ENCODE results near the gene CD164L2.
"Not testable (repeated sequence)": the region's sequence is repeated elsewhere in the genome, so short reads cannot be mapped to it uniquely, and the experiment has no call there.

The CD164L2 gene

DNA sequence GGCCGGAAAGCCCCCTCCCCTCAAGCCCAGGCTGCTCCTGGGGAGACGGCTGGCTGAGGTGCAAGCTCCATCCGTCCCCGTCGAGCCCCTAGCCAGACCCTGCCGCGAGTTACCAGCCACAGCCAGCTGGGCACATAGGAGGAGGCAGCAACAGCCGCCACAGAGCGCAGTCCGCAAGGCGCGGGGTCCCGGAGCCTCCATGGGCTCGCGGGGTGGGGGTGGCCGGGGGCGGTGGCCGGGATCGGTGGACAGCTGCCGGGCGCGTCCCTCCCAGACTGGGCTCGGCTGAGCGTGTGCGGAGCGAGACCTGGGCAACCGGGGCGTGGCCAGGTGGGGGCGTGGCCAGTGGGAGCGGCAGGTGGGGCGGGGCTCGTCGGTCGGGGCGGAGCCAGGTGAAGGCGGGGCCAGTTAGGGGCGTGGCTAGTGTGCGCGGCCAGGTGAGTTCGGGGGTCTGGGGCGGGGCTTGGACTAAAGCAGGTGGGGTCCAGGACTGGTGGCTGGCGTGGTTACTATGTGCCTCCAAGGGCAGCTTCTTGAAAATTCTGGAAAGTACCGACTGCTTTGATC is at the start of gene CD164L2:
Gene CD164L2, minus strand, starts transcription at position 295 of the 567 bp plus-strand sequence. Its CDS starts 94 bp downstream, at position 201.
- DNase-seq (ENCODE audit: low spot score): peak; percentile 99

DNA sequence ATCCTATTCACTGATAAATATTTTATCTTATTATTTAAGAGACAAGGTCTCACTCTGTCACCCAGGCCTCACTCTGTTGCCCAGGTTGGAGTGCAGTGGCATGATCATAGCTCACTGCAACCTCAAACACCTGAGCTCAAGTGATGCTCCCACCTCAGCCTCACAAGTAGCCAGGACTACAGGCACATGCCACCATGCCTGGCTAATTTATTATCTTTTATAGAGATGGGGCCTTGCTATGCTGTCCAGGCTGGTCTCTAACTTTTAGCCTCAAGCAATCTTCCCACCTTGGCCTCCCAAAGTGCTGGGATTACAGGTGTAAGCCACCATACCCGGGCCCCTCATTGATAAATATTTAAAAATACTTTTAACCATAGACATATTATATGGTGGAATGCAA is 49.6 kb upstream of the CD164L2 start:
- DNase-seq (ENCODE audit: low spot score): not testable (repeated sequence)

DNA sequence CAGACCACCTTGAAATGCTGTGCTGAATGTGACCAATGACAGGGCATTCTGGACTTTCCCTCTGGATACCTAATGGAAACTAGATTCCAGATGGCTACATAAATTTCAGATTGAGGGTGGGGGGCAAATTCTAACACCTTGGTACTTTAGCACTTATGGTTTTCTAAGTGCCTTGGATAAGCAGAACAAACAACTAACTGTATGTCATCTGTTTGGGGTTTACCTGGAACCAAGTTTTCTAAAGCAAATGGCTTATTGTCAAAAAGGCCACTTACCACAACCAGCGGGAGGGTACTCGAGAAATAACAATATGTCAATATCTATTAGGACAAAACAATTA is 48.4 kb upstream of the CD164L2 start:
- DNase-seq (ENCODE audit: low spot score): no peak

DNA sequence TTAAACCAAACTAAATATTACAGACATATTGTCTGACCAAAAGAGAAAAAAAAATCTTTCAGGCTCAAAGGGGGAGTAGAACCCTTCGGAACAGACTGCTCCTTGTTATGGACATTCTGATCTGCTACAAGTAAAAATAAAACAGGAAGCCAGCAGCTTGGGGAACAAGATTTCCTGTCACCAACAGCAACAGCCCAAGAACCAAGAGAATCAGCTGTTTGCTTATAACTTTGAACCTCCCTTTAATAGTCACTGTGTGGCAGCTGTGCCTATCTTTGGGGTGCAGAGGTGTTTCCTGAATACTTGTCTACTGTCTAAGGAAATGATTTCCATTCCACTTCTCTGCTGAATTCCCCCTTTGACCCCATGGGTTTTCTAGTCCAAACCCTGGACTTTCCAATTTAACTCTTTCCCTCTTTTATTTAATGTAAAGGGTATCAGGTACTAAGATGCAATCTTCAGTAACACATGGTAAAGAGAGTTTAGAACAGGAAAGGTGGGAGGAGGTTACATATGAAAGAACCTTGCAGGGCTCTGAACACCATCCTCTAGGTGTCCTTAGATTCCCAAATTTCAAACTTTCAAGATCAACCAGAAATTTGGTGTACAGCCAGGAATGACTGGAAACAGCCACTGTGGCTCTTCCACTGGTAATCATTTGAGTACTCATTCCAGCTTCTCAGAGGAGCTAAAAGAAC is 47.9 kb upstream of the CD164L2 start:
- no peak for DNase-seq (ENCODE audit: low spot score)

DNA sequence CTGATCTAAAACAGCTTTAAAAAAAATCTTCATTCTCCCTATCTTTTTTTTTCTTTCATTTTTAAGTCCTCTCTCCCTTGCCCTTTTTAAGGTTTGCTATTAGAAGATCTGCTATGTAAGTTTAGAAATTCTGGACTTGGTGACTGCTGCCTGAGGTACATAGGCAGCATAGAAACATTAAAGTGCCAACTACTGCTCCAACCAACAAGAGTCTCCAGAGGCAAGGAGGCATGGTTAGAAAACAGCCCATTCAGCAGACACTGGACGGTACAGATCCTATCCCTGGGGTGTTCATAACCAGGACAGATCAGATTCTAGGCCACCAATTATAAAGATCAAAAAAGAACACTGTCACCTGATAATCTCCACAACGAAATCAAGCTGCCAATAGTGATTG is 45.9 kb upstream of the CD164L2 start:
- no peak for DNase-seq (ENCODE audit: low spot score)

DNA sequence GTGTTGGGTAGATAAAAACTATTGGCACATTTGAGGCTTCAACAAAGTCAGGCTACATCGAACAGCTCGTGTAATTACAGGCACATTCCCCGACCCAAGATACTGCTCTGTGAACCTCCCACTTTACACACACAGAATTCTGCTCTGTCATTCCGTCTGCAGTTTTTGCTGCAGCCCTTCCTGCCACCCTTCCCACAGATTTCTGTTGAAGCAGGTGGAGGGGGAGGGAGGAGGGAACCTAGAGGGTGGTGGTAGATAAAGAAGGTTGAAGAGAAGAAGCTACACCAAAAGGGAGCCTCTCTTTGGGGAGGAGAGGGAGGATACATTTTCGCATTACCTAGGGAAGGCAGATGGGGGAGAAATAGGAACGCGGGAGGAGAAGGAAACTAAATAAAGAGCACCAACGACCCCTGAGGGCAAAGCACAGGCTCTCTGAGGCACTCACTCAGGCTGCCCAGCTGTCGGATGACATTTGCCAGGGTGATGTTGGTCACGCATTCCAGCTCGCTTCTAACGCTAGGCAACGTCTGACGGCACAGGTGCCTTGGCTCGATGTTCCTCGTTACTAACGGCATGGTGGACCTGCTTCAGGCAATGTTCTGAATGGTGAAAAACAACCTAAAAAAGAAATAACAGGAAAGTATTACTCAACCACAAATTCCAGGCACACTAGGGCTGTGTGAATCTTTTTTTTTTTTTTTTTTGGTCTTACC is 45.3 kb upstream of the CD164L2 start:
- peak; percentile 29 for DNase-seq (ENCODE audit: low spot score)

DNA sequence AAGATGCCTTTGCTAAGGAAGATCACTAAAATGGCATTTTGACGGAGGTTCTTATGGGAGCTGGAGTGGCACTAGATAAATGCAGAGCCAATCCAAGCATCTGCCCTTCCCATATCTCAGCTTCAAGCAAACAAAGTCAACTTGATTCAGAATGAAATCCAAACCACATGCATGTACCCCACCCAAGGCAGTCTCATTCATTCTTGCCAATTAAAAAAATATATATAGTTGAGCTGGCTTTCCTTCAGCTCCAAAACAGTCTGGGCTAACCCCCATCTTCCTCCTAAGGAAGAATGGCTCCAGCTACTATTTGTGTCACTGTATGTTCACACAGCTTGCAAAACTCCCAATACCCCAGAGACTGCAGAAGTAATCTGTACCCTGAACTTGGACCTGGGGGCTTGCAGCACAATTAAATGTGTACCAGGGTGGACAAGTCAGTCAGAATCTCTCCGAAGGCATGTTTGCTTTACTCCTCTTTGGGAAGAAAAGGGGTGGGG is 44.7 kb upstream of the CD164L2 start:
- no peak for DNase-seq (ENCODE audit: low spot score)

DNA sequence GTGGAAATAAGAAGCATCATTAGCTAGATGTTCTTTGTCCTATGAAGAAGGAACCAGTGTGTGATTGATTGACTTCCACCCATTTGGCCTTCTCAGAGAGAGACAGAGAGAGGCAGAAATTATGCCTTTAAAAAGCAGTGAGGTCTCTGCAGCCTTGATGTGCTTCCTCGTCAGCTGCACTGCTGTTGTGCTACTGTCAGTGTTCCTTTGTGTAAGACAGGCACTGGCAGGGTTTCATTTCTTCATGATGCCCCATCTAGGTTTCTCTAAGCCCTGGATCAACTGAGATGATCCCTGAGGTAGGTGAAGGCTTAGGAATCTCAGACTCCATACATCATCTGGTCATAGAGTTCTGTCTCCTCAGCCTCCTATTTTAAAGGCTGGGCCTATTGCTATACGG is 44.2 kb upstream of the CD164L2 start:
- no peak for DNase-seq (ENCODE audit: low spot score)

DNA sequence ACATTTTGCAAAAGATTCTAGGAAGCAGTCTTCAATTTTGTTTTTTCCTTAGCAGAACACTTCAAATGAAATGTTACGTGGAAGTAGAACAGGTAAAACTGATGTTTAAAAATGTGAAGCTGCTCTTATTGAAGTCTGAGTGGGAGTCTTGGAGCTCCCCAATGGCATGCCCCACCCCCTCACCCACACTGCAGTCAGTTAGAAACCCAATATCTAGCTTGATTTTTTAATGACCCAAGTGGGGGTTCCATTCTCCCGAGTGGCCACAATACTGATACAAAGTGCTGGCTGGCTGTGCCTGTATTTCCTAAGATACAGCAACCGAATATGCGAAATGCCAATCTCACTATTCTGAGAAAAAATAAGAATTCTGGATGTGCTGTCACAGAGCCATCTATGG is 40.6 kb upstream of the CD164L2 start:
- DNase-seq (ENCODE audit: low spot score): no peak

DNA sequence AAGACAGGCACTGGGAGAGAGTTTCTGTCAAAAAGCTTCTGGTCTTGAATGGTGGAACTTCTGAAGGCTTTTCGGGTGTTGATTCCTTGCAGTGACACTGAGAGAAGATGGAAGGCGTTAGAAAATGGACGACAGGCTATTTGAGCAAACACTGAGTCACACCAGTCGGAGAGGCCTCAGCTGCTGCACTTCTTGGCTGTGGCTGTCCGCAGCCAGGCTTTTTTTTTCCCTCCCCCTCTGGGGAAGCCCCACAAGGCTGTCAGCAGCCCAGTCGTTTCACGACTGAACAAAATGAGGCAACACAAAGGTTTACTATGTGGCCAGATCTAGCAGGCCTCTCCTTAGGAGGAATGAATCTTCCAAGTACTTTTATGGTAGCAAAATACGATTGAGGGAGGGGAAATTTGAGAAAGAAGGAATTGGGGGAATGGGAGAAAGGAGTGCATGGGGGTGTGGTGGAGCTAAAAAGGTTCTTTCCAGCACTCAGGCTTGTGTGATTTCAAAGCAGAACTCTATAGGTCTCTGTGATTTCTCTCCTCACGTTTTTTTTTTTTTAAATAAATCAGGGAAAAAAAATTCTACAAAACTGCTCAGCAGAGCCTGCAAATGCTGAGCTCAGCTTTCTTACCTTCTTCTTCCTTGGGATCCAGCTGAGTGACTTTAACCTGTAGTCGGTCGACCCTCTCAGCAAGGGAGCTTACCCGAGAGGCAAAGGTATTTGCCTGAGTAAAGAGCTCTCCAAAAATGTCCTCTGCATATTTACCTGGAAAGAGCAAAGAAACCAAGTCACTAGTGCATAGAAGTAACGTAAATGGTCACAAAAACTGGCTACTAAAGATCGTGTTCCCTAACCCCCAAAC is 35.4 kb upstream of the CD164L2 start:
- DNase-seq (ENCODE audit: low spot score): no peak

DNA sequence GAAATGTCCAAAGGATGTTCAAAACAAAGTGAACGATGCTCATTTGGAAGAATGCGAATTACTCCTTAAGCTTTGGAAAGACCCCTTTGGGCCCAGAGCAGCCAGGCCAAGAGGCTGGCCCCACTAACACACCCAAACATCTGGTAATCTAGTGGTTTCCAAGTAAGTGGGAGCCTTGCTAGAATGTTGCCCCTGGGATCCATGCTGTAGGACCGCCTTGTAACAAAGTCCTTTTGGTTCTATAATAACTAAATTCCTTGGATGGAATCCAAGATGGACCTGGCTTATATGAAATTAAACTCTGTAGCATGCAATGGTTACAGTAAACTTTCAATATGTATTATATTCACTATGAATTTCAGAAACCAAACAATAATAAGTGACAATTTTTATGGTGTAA is 34.6 kb upstream of the CD164L2 start:
- no peak for DNase-seq (ENCODE audit: low spot score)

DNA sequence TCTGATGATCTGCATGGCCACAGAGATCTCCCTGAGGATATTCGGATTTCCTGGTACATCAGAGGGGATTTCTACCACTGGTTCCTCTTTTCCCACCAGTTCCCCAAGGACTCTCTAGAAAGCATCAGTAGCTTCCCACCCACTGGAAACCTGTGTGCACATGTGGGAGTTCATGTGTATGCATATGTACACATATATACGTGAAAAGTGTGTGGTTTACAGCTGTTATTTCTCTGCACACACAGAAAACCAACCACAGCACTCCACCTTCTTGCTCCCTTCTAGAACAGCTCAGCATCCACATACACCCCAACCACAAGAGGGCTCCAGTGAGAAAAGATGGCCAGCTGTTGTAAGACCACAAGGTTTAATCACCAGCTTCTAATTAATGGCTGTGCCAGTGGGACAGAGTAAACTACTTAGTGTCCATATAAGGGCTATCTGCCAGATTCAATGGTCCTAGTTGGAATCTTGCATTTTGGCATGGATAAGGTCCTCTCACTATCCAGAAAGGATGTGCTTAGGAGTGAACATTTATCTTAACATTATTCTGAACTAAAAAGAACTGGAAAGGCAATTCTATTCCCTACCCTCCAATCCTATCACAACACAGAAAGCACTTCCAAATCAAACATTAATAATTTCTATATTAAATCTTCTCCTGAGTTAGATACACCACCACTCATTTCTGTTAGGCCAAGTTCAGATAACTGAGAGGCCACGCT is 33.4 kb upstream of the CD164L2 start:
- DNase-seq (ENCODE audit: low spot score): peak; percentile 61

DNA sequence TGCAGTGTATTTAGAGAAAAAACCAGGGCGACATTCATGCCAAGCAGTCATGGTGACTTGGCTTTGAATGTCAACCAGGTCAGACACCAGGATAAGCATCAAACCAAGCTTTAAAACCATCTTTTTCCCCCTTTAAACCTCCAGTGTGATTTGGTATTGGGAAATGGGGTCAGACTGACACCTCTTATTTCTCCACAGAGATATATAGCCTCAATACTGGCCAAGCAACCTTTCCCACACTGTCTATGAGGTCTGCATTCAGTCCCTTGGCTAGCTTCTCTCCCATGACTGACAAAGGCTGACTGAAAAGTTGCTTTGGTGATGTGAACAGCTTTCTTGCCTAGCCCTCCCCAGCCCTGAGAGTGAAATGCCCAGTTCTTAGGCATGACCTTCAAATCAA is 31.0 kb upstream of the CD164L2 start:
- no peak for DNase-seq (ENCODE audit: low spot score)

DNA sequence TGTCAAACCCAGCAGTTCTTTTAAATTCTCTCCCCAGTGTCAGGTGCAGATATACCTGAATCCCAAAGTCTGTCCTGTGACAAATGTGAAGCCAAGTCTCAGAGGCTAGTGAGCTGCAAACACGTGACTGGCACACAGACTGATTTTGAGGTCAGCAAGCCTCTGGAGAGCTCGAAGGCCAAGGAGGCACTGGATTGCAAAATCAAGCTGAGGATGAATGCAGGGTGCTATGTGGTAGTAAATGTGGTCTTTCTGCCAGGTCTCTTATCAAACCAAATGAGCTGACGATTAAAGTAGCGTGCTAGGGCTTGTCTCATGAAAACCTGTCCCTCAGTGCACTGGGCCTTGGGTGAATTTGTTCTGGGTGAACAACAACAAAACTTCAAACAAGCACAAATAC is 29.9 kb upstream of the CD164L2 start:
- no peak for DNase-seq (ENCODE audit: low spot score)

DNA sequence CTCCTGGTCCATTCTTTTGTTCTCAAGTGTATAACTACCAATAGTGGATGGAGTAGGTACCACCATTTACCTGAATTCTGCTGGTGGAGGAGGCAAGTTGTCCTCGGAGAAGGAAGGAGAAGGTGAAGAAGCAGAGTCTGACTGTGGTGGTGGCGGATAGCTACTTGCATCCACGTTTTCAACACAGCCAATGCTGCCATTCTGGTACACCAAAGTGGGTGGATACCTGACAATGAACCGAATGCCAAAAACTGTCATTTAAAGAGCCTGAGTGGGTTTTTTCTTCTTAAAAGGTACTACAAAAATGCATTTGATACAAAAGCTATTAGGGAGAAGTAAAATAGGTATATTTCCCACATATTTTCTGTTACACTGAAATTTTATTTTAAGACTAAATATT is 29.4 kb upstream of the CD164L2 start:
- no peak for DNase-seq (ENCODE audit: low spot score)

DNA sequence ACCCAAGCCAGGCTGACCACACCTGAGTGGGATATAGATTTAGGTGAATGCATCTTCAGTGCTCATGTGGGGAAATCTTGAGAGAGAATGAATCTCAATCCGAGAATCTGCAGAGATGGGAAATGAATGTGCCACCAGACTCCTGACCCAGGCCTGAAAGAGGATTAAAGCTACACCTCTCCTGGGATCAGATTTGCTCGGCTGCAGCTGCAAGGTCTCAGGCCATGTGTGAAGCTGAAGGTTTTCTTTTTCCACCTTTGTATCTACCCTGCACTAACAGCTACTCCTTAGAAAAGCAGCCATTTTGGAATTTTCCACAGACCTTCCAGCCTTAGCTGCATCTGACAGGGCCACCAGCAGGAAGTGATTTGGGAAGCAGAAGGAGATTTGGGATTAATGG is 27.6 kb upstream of the CD164L2 start:
- no peak for DNase-seq (ENCODE audit: low spot score)

DNA sequence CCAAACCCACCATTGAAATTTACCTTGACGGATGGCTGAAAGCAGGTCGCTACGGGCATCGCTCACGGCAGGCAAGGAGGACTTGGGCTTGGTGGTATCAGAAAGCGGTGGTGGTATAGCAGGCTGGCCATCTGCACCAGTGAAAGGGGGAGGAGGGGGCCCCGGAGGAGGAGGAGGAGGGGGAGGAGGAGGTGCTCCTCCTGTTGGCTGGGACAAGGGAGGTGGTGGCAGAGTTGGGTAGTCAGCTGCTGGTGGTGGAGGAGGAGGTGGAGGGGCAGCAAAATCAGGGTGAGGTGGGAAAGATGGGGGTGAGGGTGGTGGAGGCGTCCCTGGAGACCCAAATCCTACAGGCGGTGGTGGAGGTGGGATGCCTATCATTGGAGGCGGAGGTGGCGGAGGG is 26.5 kb upstream of the CD164L2 start:
- DNase-seq (ENCODE audit: low spot score): no peak

DNA sequence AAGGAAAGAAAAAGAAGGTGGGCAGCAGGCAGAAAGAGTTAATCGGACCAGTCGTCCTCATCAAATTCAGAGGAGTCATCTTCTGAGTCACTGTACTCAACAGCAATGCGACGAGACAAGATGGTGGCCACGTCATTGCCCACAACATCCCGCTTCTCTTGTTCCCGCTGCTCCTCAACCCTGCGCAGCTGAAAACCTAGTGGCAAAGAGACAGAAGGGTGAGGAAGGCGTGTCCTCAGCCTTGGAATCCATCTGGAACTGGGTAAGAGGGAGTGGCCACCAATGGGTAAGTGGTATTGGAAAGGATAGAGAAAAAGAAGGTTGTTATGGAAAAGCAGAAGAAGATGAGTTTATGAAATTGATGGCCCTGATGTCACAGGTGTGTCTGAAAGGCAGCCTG is 25.0 kb upstream of the CD164L2 start:
- no peak for DNase-seq (ENCODE audit: low spot score)

DNA sequence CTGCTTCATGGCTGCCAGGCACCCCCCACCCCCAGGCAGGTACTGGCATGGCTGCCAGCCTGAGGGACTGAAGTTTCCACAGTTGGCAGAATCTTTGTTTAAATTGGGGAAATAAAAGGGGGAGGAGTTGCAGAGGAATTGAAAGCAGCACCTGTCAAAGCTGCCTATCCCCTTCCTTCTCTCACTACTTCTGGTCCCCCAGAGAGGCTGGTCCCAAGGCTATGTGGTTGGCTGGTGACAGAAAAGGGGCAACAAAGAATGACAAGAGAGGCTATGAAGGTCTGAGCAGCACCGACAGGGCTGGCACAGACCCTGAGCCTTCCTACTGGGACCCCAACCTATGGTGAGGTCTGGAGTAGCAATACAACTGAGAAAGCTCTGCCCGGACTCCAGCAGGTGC is 23.7 kb upstream of the CD164L2 start:
- DNase-seq (ENCODE audit: low spot score): not testable (repeated sequence)

DNA sequence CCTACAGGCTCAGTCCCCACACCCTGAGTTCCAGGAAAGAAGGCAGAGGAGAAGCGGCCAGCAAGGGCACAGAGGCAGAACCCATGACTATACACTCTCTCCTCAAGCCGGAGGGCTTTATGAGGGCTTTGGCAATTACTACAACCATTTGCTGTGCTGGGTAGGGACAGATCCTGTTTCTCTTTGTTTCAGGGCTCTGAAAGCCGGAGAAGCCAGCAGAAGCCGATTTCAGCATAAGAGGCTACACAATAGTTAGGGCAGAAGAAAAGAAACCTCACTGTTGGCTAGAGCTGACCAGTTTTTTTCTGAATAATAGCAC is 23.2 kb upstream of the CD164L2 start:
- DNase-seq (ENCODE audit: low spot score): no peak

DNA sequence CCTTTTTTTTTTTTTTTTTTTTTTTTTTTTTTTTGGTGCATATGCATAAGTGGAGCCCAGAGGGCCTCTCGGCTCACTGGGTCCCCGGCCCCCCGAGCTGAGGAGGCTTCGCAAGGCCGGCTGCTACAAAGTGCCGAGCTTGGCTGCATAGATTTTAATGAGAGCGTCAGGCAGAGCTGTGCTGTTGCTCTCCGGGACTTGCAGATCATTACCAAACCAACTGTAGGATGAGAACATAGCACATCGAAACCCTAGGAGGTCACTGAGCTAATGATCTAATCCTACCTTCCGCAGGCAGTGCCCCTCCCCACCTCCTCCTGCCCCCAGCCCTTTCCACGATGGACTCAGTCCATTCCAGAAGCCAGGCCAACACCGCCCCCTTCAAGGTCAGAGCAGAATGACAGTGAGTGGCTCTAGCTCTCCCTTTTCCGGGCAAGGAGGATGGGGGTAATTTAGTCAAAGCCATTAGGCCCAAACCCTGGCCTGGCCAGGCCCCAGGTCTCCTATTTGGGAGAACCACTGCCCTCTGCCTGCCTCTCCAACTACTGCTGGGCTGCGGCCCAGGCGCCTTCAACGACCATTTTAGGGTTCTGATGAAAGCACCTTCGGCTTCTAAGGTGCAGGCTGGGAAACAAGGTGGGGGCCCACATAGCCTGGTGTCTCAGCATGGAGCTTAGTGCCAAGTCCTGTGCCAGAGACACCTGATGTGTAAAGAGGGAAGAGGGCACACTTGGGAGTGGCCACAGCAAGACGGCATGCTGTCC is 22.6 kb upstream of the CD164L2 start:
- DNase-seq (ENCODE audit: low spot score): not testable (repeated sequence)

Data from iPS-NIHi11 (cell line).